Hepatocyte (in vitro differentiated cells): Measurements from ENCODE around the gene PRAC2. TPM values are rescaled to one million over a fixed set of nuclear protein-coding genes. Genes with fewer than 3 reads are reported as not detected.

Experiments used
- DNase-seq: peaks from one replicate; pipeline ENCODE4 v3.0.0-alpha.2; 2016; ENCODE audit warnings: low spot score
- H2AFZ ChIP-seq: fragments of 200-600 bp; sonication (generic); 2 replicates; pipeline ENCODE4 v1.6.0; 2016; ENCODE audit warnings: antibody characterized with exemption, mild to moderate bottlenecking
- H3K27ac ChIP-seq: fragments of 200-600 bp; sonication (generic); 2 replicates; pipeline ENCODE4 v1.5.1; 2016; ENCODE audit warnings: mild to moderate bottlenecking
- H3K27me3 ChIP-seq: fragments of 200-600 bp; sonication (generic); 2 replicates; pipeline ENCODE4 v1.6.1; 2016
- H3K36me3 ChIP-seq: fragments of 200-600 bp; sonication (generic); replicated peaks from 2 replicates; pipeline ENCODE4 v1.5.1; 2016; ENCODE audit warnings: low read depth; ENCODE audit not compliant: insufficient read depth
- H3K4me1 ChIP-seq: fragments of 200-600 bp; sonication (generic); 2 replicates; pipeline ENCODE4 v1.5.1; 2016; ENCODE audit warnings: mild to moderate bottlenecking, moderate library complexity; ENCODE audit not compliant: insufficient read depth
- H3K4me2 ChIP-seq: fragments of 200-600 bp; sonication (generic); 2 replicates; pipeline ENCODE4 v1.6.0; 2016
- H3K4me3 ChIP-seq: fragments of 200-600 bp; sonication (generic); 2 replicates; pipeline ENCODE4 v1.5.1; 2016; ENCODE audit warnings: mild to moderate bottlenecking
- H3K79me2 ChIP-seq: fragments of 200-600 bp; sonication (generic); 2 replicates; pipeline ENCODE4 v1.6.0; 2017; ENCODE audit warnings: mild to moderate bottlenecking
- H3K9me2 ChIP-seq: fragments of 200-600 bp; sonication (generic); replicated peaks from 2 replicates; pipeline ENCODE4 v1.6.0; 2017; ENCODE audit warnings: mild to moderate bottlenecking; ENCODE audit not compliant: insufficient read depth
- H3K9me3 ChIP-seq: fragments of 200-600 bp; sonication (generic); 2 replicates; pipeline ENCODE4 v1.5.1; 2016; ENCODE audit warnings: low read depth, mild to moderate bottlenecking
- H4K20me1 ChIP-seq: fragments of 200-600 bp; sonication (generic); 2 replicates; pipeline ENCODE4 v1.6.0; 2016; ENCODE audit warnings: mild to moderate bottlenecking; ENCODE audit not compliant: insufficient read depth, poor library complexity, severe bottlenecking
- CTCF ChIP-seq: fragments of 200-600 bp; sonication (generic); IDR thresholded peaks from 2 replicates; pipeline ENCODE4 v1.5.1; 2016; ENCODE audit warnings: antibody characterized with exemption, mild to moderate bottlenecking; ENCODE audit not compliant: poor library complexity
- EZH2 ChIP-seq: fragments of 200-600 bp; sonication (generic); IDR thresholded peaks from 2 replicates; pipeline ENCODE4 v1.6.1; 2016; ENCODE audit warnings: antibody characterized with exemption, mild to moderate bottlenecking, borderline replicate concordance
- EZH2phosphoT487 ChIP-seq: fragments of 200-600 bp; sonication (generic); IDR thresholded peaks from one replicate; pipeline ENCODE4 v1.6.1; 2018; ENCODE audit warnings: antibody characterized with exemption, mild to moderate bottlenecking, low read depth, moderate library complexity; ENCODE audit not compliant: unreplicated experiment, severe bottlenecking
- WGBS: methylation state at CpG from one replicate; pipeline ENCODE4 v1.1.6; 2016; ENCODE audit warnings: low lambda C conversion rate; ENCODE audit errors: missing lambda C conversion rate; 5-methylcytosine and 5-hydroxymethylcytosine counted together
- polyA plus RNA-seq: library from polyadenylated mRNA; unstranded; fragments of >200 nt; fragmentation: Nextera tagmentation; extraction: Ambion mirVana; gene quantifications from 2 replicates; pipeline ENCODE4 v1.2.1, GENCODE V29; 2016
- total RNA-seq: library from RNA; depleted of rRNA; stranded (reverse); fragments of >200 nt; gene quantifications from 2 replicates; pipeline ENCODE4 v1.2.3, GENCODE V29; 2014

Gene PRAC2
- total and polyA plus RNA-seq, 2 experiments from 2014 or later = 1.5 TPM; not detected in 1

DNA sequence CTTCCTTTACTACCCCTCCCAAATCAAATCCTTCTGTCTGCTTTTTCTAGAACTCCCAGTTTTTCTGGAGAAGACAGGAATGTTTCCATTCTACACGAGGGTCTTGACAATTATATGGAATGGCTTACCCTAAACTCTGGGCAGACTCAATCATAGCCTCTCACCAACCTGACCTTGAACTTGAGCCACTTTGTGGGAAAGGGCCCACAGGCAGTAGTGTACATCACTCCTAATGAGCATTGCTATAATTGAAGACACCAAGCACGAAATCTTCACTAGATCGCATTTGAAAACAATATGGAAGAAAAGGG, 7.2 kb downstream of the PRAC2 start:
- WGBS = 59% methylated on average over 3 of the region's 3 CpGs
- H3K9me2 ChIP-seq = no peaks in the 10 kb centered on the region
- no peaks in the 10 kb centered on the region for H3K36me3 ChIP-seq
- no peak overlapping the region for H3K4me2 ChIP-seq
- TF ChIP-seq EZH2 (no peak), CTCF (no peak), EZH2phosphoT487 (no peak)
- no peaks in the 10 kb centered on the region for H3K9me3 ChIP-seq
- peaks cover 9% of the 10 kb centered on the region for H3K4me1 ChIP-seq
- H4K20me1 ChIP-seq = no peaks in the 10 kb centered on the region
- peaks cover 99% of the 10 kb centered on the region for H3K27me3 ChIP-seq
- DNase-seq = no peak
- H3K4me3 ChIP-seq = no peak overlapping the region
- no peaks in the 10 kb centered on the region for H3K79me2 ChIP-seq
- H2AFZ ChIP-seq = no peak overlapping the region
- H3K27ac ChIP-seq = no peak overlapping the region

GRCh38 chr17:48731355-48731754, 8.4 kb downstream of the PRAC2 start:
- H2AFZ ChIP-seq = no peak overlapping the region
- peaks cover 6% of the 10 kb centered on the region for H3K4me1 ChIP-seq
- no peaks in the 10 kb centered on the region for H4K20me1 ChIP-seq
- peaks cover 99% of the 10 kb centered on the region for H3K27me3 ChIP-seq
- H3K27ac ChIP-seq = no peak overlapping the region
- no peaks in the 10 kb centered on the region for H3K9me3 ChIP-seq
- no peaks in the 10 kb centered on the region for H3K36me3 ChIP-seq
- no peaks in the 10 kb centered on the region for H3K9me2 ChIP-seq
- no peak overlapping the region for H3K4me3 ChIP-seq
- no peak overlapping the region for H3K4me2 ChIP-seq
- DNase-seq = no peak
- TF ChIP-seq CTCF (no peak), EZH2 (no peak), EZH2phosphoT487 (no peak)
- no peaks in the 10 kb centered on the region for H3K79me2 ChIP-seq

GRCh38 chr17:48732688-48733629, 10.0 kb downstream of the PRAC2 start:
- H2AFZ ChIP-seq = no peak overlapping the region
- H3K27me3 ChIP-seq = peaks cover 99% of the 10 kb centered on the region
- no peak overlapping the region for H3K27ac ChIP-seq
- H4K20me1 ChIP-seq = no peaks in the 10 kb centered on the region
- peaks cover 6% of the 10 kb centered on the region for H3K4me1 ChIP-seq
- no peak overlapping the region for H3K4me3 ChIP-seq
- H3K9me2 ChIP-seq = no peaks in the 10 kb centered on the region
- peak; percentile 65 for TF ChIP-seq EZH2phosphoT487
- TF ChIP-seq CTCF = no peak
- TF ChIP-seq EZH2 = peak; percentile 89
- H3K9me3 ChIP-seq = no peaks in the 10 kb centered on the region
- H3K36me3 ChIP-seq = no peaks in the 10 kb centered on the region
- H3K79me2 ChIP-seq = no peaks in the 10 kb centered on the region
- no peak for DNase-seq
- H3K4me2 ChIP-seq = peak overlapping the region; percentile 70
- WGBS = 4% methylated on average over 40 of the region's 50 CpGs
